Ishikawa (cell line): ENCODE measurements around the gene CACNA2D4.

Experiments used
- CEBPB ChIP-seq: IDR thresholded peaks from 2 replicates; pipeline ENCODE4 v1.6.1; 2012
- CREB1 ChIP-seq: IDR thresholded peaks from 2 replicates; pipeline ENCODE4 v1.6.1; 2012; ENCODE audit warnings: low read depth
- EGR1 ChIP-seq: IDR thresholded peaks from 2 replicates; pipeline ENCODE4 v1.6.1; 2012
- EP300 ChIP-seq: IDR thresholded peaks from 2 replicates; pipeline ENCODE4 v1.6.1; 2012; ENCODE audit warnings: borderline replicate concordance
- FOXM1 ChIP-seq: IDR thresholded peaks from 2 replicates; pipeline ENCODE4 v1.6.1; 2012; ENCODE audit warnings: low read depth, borderline replicate concordance
- MAX ChIP-seq: IDR thresholded peaks from 2 replicates; pipeline ENCODE4 v1.6.1; 2012
- NFIC ChIP-seq: IDR thresholded peaks from 2 replicates; pipeline ENCODE4 v1.6.1; 2012
- RAD21 ChIP-seq: IDR thresholded peaks from 2 replicates; pipeline ENCODE4 v1.6.1; 2012; ENCODE audit warnings: low read depth
- REST ChIP-seq: IDR thresholded peaks from 2 replicates; pipeline ENCODE4 v1.6.1; 2012; ENCODE audit warnings: low read depth, mild to moderate bottlenecking
- TAF1 ChIP-seq: IDR thresholded peaks from 2 replicates; pipeline ENCODE4 v1.6.1; 2012; ENCODE audit warnings: low read depth, mild to moderate bottlenecking
- TCF12 ChIP-seq: IDR thresholded peaks from 2 replicates; pipeline ENCODE4 v1.6.1; 2012; ENCODE audit warnings: low read depth
- TEAD4 ChIP-seq: IDR thresholded peaks from 2 replicates; pipeline ENCODE4 v1.6.1; 2012
- USF1 ChIP-seq: IDR thresholded peaks from 2 replicates; pipeline ENCODE4 v1.6.1; 2012
- YY1 ChIP-seq: IDR thresholded peaks from 2 replicates; pipeline ENCODE4 v1.6.1; 2012; ENCODE audit warnings: low read depth
- ZBTB7A ChIP-seq: IDR thresholded peaks from 2 replicates; pipeline ENCODE4 v1.6.1; 2012; ENCODE audit warnings: low read depth

The CACNA2D4 gene

GRCh38 chr12:1881936-1882335 lies 36.5 kb downstream of the CACNA2D4 start:
- TF ChIP-seq TCF12: no peak
- TF ChIP-seq YY1: no peak
- TF ChIP-seq FOXM1: no peak
- TF ChIP-seq NFIC: no peak
- TF ChIP-seq MAX: no peak
- TF ChIP-seq ZBTB7A: no peak
- TF ChIP-seq CREB1: no peak
- TF ChIP-seq TAF1: no peak
- TF ChIP-seq CEBPB: no peak
- TF ChIP-seq USF1: no peak
- no peak for TF ChIP-seq REST
- no peak for TF ChIP-seq EP300
- TF ChIP-seq EGR1: no peak
- TF ChIP-seq TEAD4: no peak
- no peak for TF ChIP-seq RAD21

- TF ChIP-seq MAX (no peak), RAD21 (no peak), EP300 (no peak), CREB1 (no peak), FOXM1 (no peak), USF1 (no peak), NFIC (no peak), ZBTB7A (no peak)
These were observed 37.2 kb downstream of the CACNA2D4 start for GRCh38 chr12:1881301-1881700.

GRCh38 chr12:1880876-1881275 lies 37.6 kb downstream of the CACNA2D4 start:
- TF ChIP-seq CREB1: no peak
- TF ChIP-seq RAD21: no peak

GRCh38 chr12:1880153-1880845 lies 38.2 kb downstream of the CACNA2D4 start:
- TF ChIP-seq REST (no peak), USF1 (no peak), NFIC (no peak), MAX (no peak), YY1 (no peak), TEAD4 (no peak), EP300 (no peak), FOXM1 (no peak), TCF12 (no peak), ZBTB7A (no peak), RAD21 (no peak), CREB1 (no peak), EGR1 (no peak), CEBPB (no peak), TAF1 (no peak)

GRCh38 chr12:1879633-1880032 lies 38.8 kb downstream of the CACNA2D4 start:
- TF ChIP-seq TAF1 (no peak), FOXM1 (no peak), MAX (no peak), USF1 (no peak), YY1 (no peak), ZBTB7A (no peak), EGR1 (no peak), CEBPB (no peak), RAD21 (no peak)
